Measurements from ENCODE around the gene JADE3.

JADE3 gene

GRCh38 chrX:46912098-46912602 lies at the start of gene JADE3:
TSS of gene JADE3 (plus strand) at chrX:46912421. CDS start at chrX:46984895, 72,474 bp downstream.
- peak; percentile 31 for DNase-seq

DNA sequence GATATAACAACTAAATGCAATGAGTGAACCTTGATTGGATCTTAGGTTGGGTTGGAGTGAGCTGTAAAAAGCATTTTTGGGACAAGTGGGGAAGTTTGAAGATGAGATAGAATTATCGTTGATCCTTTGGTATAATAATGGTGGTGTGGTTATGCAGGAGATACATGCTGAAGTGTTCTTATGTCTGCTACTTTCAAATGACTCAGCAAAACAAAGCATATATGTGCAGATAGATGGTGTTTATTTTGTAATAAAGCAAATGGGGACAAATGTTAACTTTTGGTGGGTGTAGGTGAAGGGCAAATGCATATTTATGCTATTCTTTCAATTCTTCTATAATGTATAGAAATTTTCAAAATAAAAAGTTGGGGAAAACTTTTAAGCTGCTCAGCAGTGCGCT lies 49.1 kb upstream of the JADE3 start:
- no peak for DNase-seq

GRCh38 chrX:46864606-46865005 lies 47.6 kb upstream of the JADE3 start:
- DNase-seq = no peak

DNA sequence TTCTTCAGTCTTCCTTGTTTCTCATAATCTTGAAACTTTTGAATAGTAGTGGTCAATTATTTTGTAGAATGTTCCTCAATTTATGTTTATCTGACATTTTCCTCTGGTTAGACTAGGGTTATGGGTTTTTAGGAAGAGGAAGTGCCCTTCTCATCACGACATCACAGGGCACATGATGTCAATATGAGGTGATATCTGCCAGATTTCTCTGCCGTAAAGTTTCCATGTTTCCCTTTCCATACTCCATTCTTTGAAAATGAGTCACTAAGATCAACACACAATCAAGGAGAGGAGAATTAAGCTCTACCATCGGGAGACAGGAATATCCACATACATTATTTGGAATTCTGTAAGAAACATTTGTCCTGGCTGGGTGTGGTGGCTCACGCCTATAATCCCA lies 46.9 kb upstream of the JADE3 start:
- DNase-seq = no peak

- no peak for DNase-seq
These were observed 45.5 kb upstream of the JADE3 start for GRCh38 chrX:46866726-46867125.

- DNase-seq = no peak
These were observed 38.5 kb upstream of the JADE3 start for GRCh38 chrX:46873746-46874145.

DNA sequence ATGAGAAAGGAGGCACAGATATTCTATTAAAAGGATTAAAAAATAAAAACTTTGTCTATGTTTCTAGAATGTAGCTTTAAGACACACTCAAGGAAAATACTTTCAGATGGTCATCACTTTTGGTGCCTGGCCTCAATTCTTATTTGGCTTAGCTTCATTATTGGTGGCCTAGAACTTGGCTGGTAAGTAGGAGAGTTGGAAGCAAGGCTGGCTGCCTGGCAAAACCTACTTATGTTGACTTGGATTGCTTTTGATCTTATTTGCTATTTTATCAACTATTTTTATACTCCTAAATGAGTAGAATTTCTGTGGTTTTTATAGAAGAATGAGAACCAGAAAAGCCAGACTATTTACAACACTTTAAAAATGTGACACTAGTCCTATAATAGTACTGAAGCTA lies 35.3 kb upstream of the JADE3 start:
- DNase-seq = no peak

DNA sequence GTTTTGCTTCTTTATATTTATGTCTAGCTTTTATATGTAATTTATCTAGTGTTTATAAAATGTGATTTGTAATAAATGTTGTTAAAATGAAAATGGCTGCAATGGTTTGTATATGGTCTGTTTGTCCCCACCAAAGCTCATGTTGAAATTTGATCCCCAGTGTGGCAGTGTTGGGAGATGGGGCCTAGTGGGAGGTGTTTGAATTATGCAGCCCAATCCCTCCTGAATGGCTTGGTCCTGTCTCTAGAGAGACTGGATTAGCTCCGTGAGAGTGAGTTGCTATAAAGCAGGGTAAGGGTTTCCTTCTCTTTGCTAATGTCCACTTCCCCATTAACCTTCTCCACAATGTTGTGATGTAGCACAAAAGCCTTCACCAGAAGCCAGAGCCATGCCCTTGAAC lies 30.0 kb upstream of the JADE3 start:
- DNase-seq = no peak

- DNase-seq = no peak
These were observed 27.4 kb upstream of the JADE3 start for GRCh38 chrX:46884799-46885198.

- no peak for DNase-seq
These were observed 14.0 kb upstream of the JADE3 start for GRCh38 chrX:46898207-46898606.

- peak; percentile 74 for DNase-seq
These were observed 8.6 kb upstream of the JADE3 start for GRCh38 chrX:46903458-46904242.

DNA sequence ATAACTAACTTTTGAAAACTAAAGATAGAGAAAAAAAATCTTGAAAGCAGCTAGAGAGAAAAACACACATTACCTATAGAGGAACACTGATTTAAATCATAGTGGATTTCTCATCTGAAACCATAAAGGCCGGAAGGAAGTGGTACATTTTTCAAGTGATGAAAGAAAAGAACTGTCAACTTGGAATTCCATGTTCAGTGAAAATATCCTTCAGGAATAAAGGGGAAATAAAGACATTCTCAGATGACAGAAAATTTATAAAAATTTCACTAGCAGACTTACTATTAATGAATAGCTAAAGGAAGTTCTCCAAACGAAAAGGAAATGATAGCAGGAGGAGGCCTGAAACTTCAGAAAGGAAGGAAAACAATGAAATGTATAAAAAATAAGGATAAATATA lies 7.6 kb upstream of the JADE3 start:
- no peak for DNase-seq

GRCh38 chrX:46910415-46910814 lies 1.8 kb upstream of the JADE3 start:
- no peak for DNase-seq

GRCh38 chrX:46912603-46913491 lies 626 bp downstream of the JADE3 start:
- DNase-seq = peak; percentile 39

DNA sequence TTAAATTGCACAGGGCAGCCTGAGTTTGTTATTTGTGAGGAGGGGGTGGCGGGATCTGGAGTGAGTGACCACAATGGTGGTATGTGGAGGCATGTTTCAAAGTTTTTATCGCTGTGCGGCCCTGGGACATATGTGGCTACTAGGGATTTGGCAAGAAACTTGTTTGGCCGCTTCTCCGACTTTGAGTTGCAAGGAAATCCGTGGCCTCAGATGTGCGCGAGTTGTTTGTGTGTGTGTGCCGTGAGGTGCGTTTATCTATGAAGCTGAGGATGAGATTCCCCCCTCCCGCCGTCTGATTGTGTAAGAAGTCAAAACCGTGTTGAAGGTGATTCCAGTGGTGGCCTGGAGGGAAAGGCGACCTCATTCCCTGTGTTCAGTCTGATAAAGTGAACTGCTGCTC lies 1.4 kb downstream of the JADE3 start:
- no peak for DNase-seq

- no peak for DNase-seq
These were observed 4.1 kb downstream of the JADE3 start for GRCh38 chrX:46916273-46916672.

- DNase-seq = no peak
These were observed 5.4 kb downstream of the JADE3 start for GRCh38 chrX:46917622-46918021.

DNA sequence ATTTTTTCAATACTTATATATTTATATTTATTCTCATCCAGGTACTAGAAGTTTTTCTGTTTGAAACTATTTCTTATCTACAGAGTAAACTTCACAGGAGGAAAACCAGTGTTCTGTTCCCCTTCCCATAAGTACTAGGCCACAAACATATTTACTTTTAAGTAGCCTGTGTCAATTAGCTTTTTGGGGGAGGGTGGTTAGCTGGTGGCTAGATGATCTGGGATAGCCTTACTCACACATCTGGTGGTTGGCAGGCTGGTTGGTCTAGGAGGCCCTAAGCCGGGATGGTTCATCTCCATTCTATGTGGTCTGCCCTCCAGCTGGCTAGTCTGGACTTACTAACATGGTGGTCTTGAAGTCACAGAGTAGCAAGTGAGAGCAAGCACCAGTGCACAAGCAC lies 6.2 kb downstream of the JADE3 start:
- DNase-seq = no peak

DNA sequence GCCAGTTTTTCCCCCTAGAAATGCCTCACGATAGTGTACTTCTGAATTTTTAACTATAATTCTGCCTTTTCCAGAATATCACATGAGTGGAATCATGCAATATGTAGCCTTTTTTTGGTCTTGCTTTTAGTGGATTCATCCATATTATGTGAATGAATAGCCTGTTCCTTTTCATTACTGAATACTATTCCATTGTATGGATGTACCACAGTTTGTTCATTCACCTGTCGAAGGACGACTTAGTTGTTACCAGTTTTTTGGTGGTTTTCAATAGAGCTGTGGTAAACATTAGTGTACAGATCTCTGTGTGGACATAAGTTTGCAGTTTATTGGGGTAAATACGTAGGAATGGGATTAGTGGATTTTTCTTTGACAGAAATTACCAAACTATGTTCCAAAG lies 8.0 kb downstream of the JADE3 start:
- no peak for DNase-seq

DNA sequence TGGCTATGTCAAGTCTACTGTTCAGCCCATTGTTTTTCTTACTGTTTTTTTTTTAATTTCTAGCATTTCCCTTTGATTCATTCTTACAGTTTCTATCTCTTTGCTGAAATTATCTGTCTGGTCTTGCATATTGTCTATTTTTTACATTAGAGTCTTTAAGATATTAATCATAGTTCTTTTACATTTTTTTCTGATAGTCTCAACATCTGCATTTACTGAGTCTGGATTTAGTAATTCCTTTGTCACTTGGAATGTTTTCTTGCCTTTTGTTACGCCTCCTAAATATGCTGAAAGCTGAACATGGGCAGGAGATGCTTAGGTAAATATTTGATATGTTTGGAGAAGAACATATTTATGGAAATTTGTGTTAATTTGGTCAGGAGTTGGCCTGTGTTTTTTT lies 10.4 kb downstream of the JADE3 start:
- DNase-seq = no peak

DNA sequence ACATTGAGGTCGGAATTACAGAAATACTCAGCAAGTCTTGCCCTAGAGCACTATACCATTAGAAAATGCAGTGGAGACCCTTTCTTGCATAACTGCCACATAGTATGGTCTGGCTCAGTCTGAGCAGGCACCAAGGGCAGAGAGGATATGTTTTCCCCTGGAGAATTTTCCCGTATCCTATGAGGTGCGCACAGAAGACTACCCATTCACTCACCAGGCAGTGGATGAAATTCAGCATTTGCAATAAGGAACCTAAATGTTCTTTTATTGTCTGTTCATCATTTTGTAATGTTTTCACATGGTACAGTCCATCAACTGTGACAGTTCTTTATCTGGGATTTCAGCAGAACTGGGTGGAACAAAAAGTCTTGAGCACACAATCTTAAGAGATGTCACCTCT lies 15.5 kb downstream of the JADE3 start:
- DNase-seq = no peak

- no peak for DNase-seq
These were observed 17.4 kb downstream of the JADE3 start for GRCh38 chrX:46929439-46930261.

- no peak for DNase-seq
These were observed 23.1 kb downstream of the JADE3 start for GRCh38 chrX:46935295-46935694.
